ENCODE measurements around the gene EML1. TPM values are rescaled to one million over a fixed set of nuclear protein-coding genes. Genes with fewer than 3 reads are reported as not detected.

EML1 gene
- total and polyA plus RNA-seq, 2 experiments from 2014 or later, result 22.9 to 31.9 TPM

- Histone ChIP-seq H2AFZ (peak overlapping the region; percentile 3), H3K9me2 (replicated peaks; ENCODE audit: insufficient read depth) (no peaks in the 10 kb centered on the region), H3K4me1 (ENCODE audit: insufficient read depth) (peaks cover 23% of the 10 kb centered on the region), H3K4me3 (no peak overlapping the region), H3K27me3 (no peaks in the 10 kb centered on the region), H3K27ac (peak overlapping the region; percentile 6), H3K79me2 (peaks cover 89% of the 10 kb centered on the region), H3K9me3 (ENCODE audit: low read depth) (no peaks in the 10 kb centered on the region), H3K36me3 (replicated peaks; ENCODE audit: insufficient read depth, low read depth) (no peaks in the 10 kb centered on the region), H4K20me1 (ENCODE audit: insufficient read depth, poor library complexity, severe bottlenecking) (no peaks in the 10 kb centered on the region), H3K4me2 (peak overlapping the region; percentile 59)
- 28% methylated on average over 5 of the region's 5 CpGs for WGBS (ENCODE audit: low lambda C conversion rate, missing lambda C conversion rate)
- TF ChIP-seq EZH2phosphoT487 (IDR thresholded peaks at IDR 0.05; ENCODE audit: low read depth, severe bottlenecking, unreplicated experiment), result no peak
- TF ChIP-seq EZH2 (IDR thresholded peaks at IDR 0.05; ENCODE audit: borderline replicate concordance), result no peak
- peak; percentile 95 for TF ChIP-seq CTCF (IDR thresholded peaks at IDR 0.05; ENCODE audit: poor library complexity)
- DNase-seq (ENCODE audit: low spot score), result peak; percentile 76
These were observed 189.5 kb downstream of the EML1 start for GRCh38 chr14:99982537-99983250.

- Histone ChIP-seq H3K27ac (peak overlapping the region; percentile 6), H3K79me2 (peaks cover 91% of the 10 kb centered on the region), H3K4me1 (ENCODE audit: insufficient read depth) (peaks cover 23% of the 10 kb centered on the region), H3K36me3 (replicated peaks; ENCODE audit: insufficient read depth, low read depth) (no peaks in the 10 kb centered on the region), H3K4me3 (no peak overlapping the region), H3K27me3 (no peaks in the 10 kb centered on the region), H2AFZ (no peak overlapping the region), H3K4me2 (peak overlapping the region; percentile 59), H4K20me1 (ENCODE audit: insufficient read depth, poor library complexity, severe bottlenecking) (no peaks in the 10 kb centered on the region), H3K9me2 (replicated peaks; ENCODE audit: insufficient read depth) (no peaks in the 10 kb centered on the region), H3K9me3 (ENCODE audit: low read depth) (no peaks in the 10 kb centered on the region)
- WGBS (ENCODE audit: low lambda C conversion rate, missing lambda C conversion rate), result 71% methylated on average over 4 of the region's 4 CpGs
- no peak for DNase-seq (ENCODE audit: low spot score)
- TF ChIP-seq CTCF (IDR thresholded peaks at IDR 0.05; ENCODE audit: poor library complexity) (no peak), EZH2phosphoT487 (IDR thresholded peaks at IDR 0.05; ENCODE audit: low read depth, severe bottlenecking, unreplicated experiment) (no peak), EZH2 (IDR thresholded peaks at IDR 0.05; ENCODE audit: borderline replicate concordance) (no peak)
These were observed 190.2 kb downstream of the EML1 start for GRCh38 chr14:99983251-99984015.

- DNase-seq (ENCODE audit: low spot score), result no peak
- Histone ChIP-seq H3K27ac (peak overlapping the region; percentile 6), H3K4me1 (ENCODE audit: insufficient read depth) (peaks cover 23% of the 10 kb centered on the region), H3K36me3 (replicated peaks; ENCODE audit: insufficient read depth, low read depth) (no peaks in the 10 kb centered on the region), H3K4me2 (no peak overlapping the region), H3K79me2 (peaks cover 91% of the 10 kb centered on the region), H2AFZ (no peak overlapping the region), H3K9me2 (replicated peaks; ENCODE audit: insufficient read depth) (no peaks in the 10 kb centered on the region), H4K20me1 (ENCODE audit: insufficient read depth, poor library complexity, severe bottlenecking) (no peaks in the 10 kb centered on the region), H3K9me3 (ENCODE audit: low read depth) (no peaks in the 10 kb centered on the region), H3K27me3 (no peaks in the 10 kb centered on the region), H3K4me3 (no peak overlapping the region)
- 76% methylated on average over 3 of the region's 3 CpGs for WGBS (ENCODE audit: low lambda C conversion rate, missing lambda C conversion rate)
- TF ChIP-seq EZH2 (IDR thresholded peaks at IDR 0.05; ENCODE audit: borderline replicate concordance) (no peak), CTCF (IDR thresholded peaks at IDR 0.05; ENCODE audit: poor library complexity) (no peak), EZH2phosphoT487 (IDR thresholded peaks at IDR 0.05; ENCODE audit: low read depth, severe bottlenecking, unreplicated experiment) (no peak)
These were observed 190.8 kb downstream of the EML1 start for GRCh38 chr14:99984036-99984435.

All from hepatocyte (in vitro differentiated cells).